ENCODE data around the gene ZSCAN30. TPM values are rescaled to one million over a fixed set of nuclear protein-coding genes. Genes with fewer than 3 reads are reported as not detected.

The ZSCAN30 gene
- total RNA-seq, 1 experiment from 2014 or later, result 15.9 TPM

- H3K27me3 Mint-ChIP-seq (ENCODE audit: unreplicated experiment), result no peaks in the 10 kb centered on the region
- CTCF ChIA-PET, result no interaction called here
- H3K36me3 Mint-ChIP-seq (ENCODE audit: insufficient read depth, unreplicated experiment), result peaks cover 62% of the 10 kb centered on the region
- no peak for DNase-seq
- peaks cover 40% of the 10 kb centered on the region for H3K9me3 Mint-ChIP-seq (ENCODE audit: low read depth, unreplicated experiment)
- TF ChIP-seq, protein P1, sequence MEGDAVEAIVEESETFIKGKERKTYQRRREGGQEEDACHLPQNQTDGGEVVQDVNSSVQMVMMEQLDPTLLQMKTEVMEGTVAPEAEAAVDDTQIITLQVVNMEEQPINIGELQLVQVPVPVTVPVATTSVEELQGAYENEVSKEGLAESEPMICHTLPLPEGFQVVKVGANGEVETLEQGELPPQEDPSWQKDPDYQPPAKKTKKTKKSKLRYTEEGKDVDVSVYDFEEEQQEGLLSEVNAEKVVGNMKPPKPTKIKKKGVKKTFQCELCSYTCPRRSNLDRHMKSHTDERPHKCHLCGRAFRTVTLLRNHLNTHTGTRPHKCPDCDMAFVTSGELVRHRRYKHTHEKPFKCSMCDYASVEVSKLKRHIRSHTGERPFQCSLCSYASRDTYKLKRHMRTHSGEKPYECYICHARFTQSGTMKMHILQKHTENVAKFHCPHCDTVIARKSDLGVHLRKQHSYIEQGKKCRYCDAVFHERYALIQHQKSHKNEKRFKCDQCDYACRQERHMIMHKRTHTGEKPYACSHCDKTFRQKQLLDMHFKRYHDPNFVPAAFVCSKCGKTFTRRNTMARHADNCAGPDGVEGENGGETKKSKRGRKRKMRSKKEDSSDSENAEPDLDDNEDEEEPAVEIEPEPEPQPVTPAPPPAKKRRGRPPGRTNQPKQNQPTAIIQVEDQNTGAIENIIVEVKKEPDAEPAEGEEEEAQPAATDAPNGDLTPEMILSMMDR (IDR thresholded peaks at IDR 0.05; ENCODE audit: unreplicated experiment), result no peak
- intact Hi-C loops (cut with micrococcal nuclease; ENCODE audit: unreplicated experiment), result no loop called here
- no peak overlapping the region for H3K27ac Mint-ChIP-seq (ENCODE audit: unreplicated experiment)
- no peak overlapping the region for H3K4me3 Mint-ChIP-seq (ENCODE audit: low read depth, unreplicated experiment)
- H3K4me1 Mint-ChIP-seq (ENCODE audit: low read depth, unreplicated experiment), result no peaks in the 10 kb centered on the region
- no TSS peak for BruUV-seq (replicated peaks)
Measured at GRCh38 chr18:35248429-35248828, 41.6 kb downstream of the ZSCAN30 start.

- no peaks in the 10 kb centered on the region for H3K27me3 Mint-ChIP-seq (ENCODE audit: unreplicated experiment)
- TF ChIP-seq, protein P1 (IDR thresholded peaks at IDR 0.05; ENCODE audit: unreplicated experiment), result no peak
- no peaks in the 10 kb centered on the region for H3K4me1 Mint-ChIP-seq (ENCODE audit: low read depth, unreplicated experiment)
- peaks cover 36% of the 10 kb centered on the region for H3K9me3 Mint-ChIP-seq (ENCODE audit: low read depth, unreplicated experiment)
- peaks cover 68% of the 10 kb centered on the region for H3K36me3 Mint-ChIP-seq (ENCODE audit: insufficient read depth, unreplicated experiment)
- no TSS peak for BruUV-seq (replicated peaks)
- no peak for DNase-seq
- no peak overlapping the region for H3K4me3 Mint-ChIP-seq (ENCODE audit: low read depth, unreplicated experiment)
- H3K27ac Mint-ChIP-seq (ENCODE audit: unreplicated experiment), result no peak overlapping the region
- intact Hi-C loops (cut with micrococcal nuclease; ENCODE audit: unreplicated experiment), result no loop called here
- CTCF ChIA-PET, result no interaction called here
Measured at GRCh38 chr18:35247412-35248249, 42.4 kb downstream of the ZSCAN30 start.

DNA sequence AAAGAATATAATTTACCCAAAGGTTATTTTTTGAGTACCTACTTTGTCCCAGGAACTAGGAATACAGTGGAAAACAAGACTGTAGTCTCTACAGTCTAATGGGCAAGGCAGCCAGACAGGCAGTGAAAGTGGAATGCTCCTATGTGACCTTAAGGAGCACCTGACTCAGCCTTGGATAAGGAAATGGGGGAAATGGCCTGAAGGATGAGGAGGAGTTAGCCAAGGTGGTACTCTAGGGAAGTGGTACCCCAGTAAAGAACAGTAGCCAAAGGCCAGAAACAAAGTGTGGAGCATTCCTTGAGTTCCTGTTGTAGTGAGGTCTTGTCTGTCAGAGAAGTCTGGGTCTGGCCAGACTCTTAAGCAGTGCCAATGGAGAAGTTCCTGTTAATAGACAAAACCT lies 43.2 kb downstream of the ZSCAN30 start:
- Mint-ChIP-seq H3K4me3 (ENCODE audit: low read depth, unreplicated experiment) (no peak overlapping the region), H3K9me3 (ENCODE audit: low read depth, unreplicated experiment) (peaks cover 36% of the 10 kb centered on the region), H3K36me3 (ENCODE audit: insufficient read depth, unreplicated experiment) (peaks cover 72% of the 10 kb centered on the region), H3K27ac (ENCODE audit: unreplicated experiment) (peak overlapping the region; percentile 4), H3K27me3 (ENCODE audit: unreplicated experiment) (no peaks in the 10 kb centered on the region), H3K4me1 (ENCODE audit: low read depth, unreplicated experiment) (no peaks in the 10 kb centered on the region)
- intact Hi-C loops (cut with micrococcal nuclease; ENCODE audit: unreplicated experiment), result no loop called here
- BruUV-seq (replicated peaks), result no TSS peak
- TF ChIP-seq, protein P1 (IDR thresholded peaks at IDR 0.05; ENCODE audit: unreplicated experiment), result no peak
- no peak for DNase-seq
- CTCF ChIA-PET, result no interaction called here

DNA sequence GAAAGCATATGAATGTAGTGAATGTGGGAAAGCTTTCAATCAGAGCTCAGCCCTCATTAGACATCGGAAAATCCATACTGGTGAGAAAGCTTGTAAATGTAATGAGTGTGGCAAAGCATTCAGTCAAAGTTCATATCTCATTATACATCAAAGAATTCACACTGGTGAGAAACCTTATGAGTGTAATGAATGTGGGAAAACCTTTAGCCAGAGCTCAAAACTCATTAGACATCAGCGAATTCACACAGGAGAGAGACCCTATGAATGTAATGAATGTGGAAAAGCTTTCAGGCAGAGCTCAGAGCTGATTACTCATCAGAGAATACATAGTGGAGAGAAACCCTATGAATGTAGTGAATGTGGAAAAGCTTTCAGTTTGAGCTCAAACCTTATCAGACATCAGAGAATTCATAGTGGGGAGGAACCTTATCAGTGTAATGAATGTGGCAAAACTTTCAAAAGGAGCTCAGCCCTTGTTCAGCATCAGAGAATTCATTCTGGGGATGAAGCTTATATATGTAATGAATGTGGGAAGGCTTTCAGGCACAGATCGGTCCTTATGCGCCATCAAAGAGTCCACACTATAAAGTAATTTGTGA lies 44.2 kb downstream of the ZSCAN30 start:
- intact Hi-C loops (cut with micrococcal nuclease; ENCODE audit: unreplicated experiment), result no loop called here
- no peaks in the 10 kb centered on the region for H3K4me1 Mint-ChIP-seq (ENCODE audit: low read depth, unreplicated experiment)
- no peaks in the 10 kb centered on the region for H3K27me3 Mint-ChIP-seq (ENCODE audit: unreplicated experiment)
- no TSS peak for BruUV-seq (replicated peaks)
- CTCF ChIA-PET, result no interaction called here
- no peak overlapping the region for H3K4me3 Mint-ChIP-seq (ENCODE audit: low read depth, unreplicated experiment)
- no peak for DNase-seq
- TF ChIP-seq, protein P1 (IDR thresholded peaks at IDR 0.05; ENCODE audit: unreplicated experiment), result no peak
- no peak overlapping the region for H3K27ac Mint-ChIP-seq (ENCODE audit: unreplicated experiment)
- peaks cover 35% of the 10 kb centered on the region for H3K9me3 Mint-ChIP-seq (ENCODE audit: low read depth, unreplicated experiment)
- H3K36me3 Mint-ChIP-seq (ENCODE audit: insufficient read depth, unreplicated experiment), result peaks cover 78% of the 10 kb centered on the region
